Karpas-422 (cell line): ENCODE measurements around the gene METTL5. TPM values are rescaled to one million over a fixed set of nuclear protein-coding genes. Genes with fewer than 3 reads are reported as not detected.
A peak's percentile ranks its signal among the peaks of the same experiment; 100 is the strongest.

Experiments
- DNase-seq: peaks from one replicate; pipeline ENCODE4 v3.0.0-alpha.2; 2015
- H2AFZ ChIP-seq: fragments of 200-600 bp; sonication (generic); 2 replicates; pipeline ENCODE4 v1.6.1; 2014; ENCODE audit warnings: antibody characterized with exemption, low read length, mixed read lengths
- H3K27ac ChIP-seq: fragments of 200-600 bp; sonication (generic); 2 replicates; pipeline ENCODE4 v1.5.1; 2014; ENCODE audit warnings: mild to moderate bottlenecking, low read length, moderate library complexity
- H3K27me3 ChIP-seq: fragments of 200-600 bp; sonication (generic); 2 replicates; pipeline ENCODE4 v1.6.1; 2014; ENCODE audit warnings: low read length, mixed read lengths
- H3K36me3 ChIP-seq: fragments of 200-600 bp; sonication (generic); 2 replicates; pipeline ENCODE4 v1.6.1; 2014; ENCODE audit warnings: low read length, mixed read lengths; ENCODE audit not compliant: insufficient read depth
- H3K4me1 ChIP-seq: fragments of 200-600 bp; sonication (generic); 2 replicates; pipeline ENCODE4 v1.6.1; 2014; ENCODE audit warnings: mild to moderate bottlenecking, low read length, mixed read lengths
- H3K4me2 ChIP-seq: fragments of 200-600 bp; sonication (generic); 2 replicates; pipeline ENCODE4 v1.6.1; 2014; ENCODE audit warnings: low read length, low read depth, mild to moderate bottlenecking; ENCODE audit not compliant: poor library complexity, severe bottlenecking
- H3K4me3 ChIP-seq: fragments of 200-600 bp; sonication (generic); 2 replicates; pipeline ENCODE4 v1.5.1; 2014; ENCODE audit warnings: mild to moderate bottlenecking, antibody characterized with exemption, low read length, mixed read lengths
- H3K79me2 ChIP-seq: fragments of 200-600 bp; sonication (generic); 2 replicates; pipeline ENCODE4 v1.6.1; 2014; ENCODE audit warnings: mild to moderate bottlenecking, low read length, mixed read lengths
- H3K9ac ChIP-seq: fragments of 200-600 bp; sonication (generic); 2 replicates; pipeline ENCODE4 v1.6.0; 2014; ENCODE audit warnings: low read length
- H3K9me2 ChIP-seq: fragments of 200-600 bp; sonication (generic), shearing (Covaris generic); replicated peaks from 2 replicates; pipeline ENCODE4 v1.6.0; 2014; ENCODE audit warnings: mild to moderate bottlenecking, low read length, moderate library complexity; ENCODE audit not compliant: insufficient read depth
- H3K9me3 ChIP-seq: fragments of 300-700, 200-600 bp; sonication (generic); 2 replicates; pipeline ENCODE4 v1.6.1; 2014; ENCODE audit warnings: low read length, mixed read lengths
- H4K20me1 ChIP-seq: fragments of 200-600 bp; sonication (generic); 2 replicates; pipeline ENCODE4 v1.6.1; 2014; ENCODE audit warnings: mild to moderate bottlenecking, antibody characterized with exemption, low read length, low read depth; ENCODE audit not compliant: insufficient read depth
- total RNA-seq: library from RNA; depleted of rRNA; stranded (reverse); fragments of >200 nt; shearing (Covaris generic); gene quantifications from 2 replicates; pipeline ENCODE4 v1.2.3, GENCODE V29; 2014; ENCODE audit warnings: low replicate concordance

The METTL5 gene
- total RNA-seq, 1 experiment from 2014 or later, result 100 TPM

- Histone ChIP-seq H3K4me2 (no peak overlapping the region), H3K4me1 (no peaks in the 10 kb centered on the region), H3K27ac (no peak overlapping the region), H3K4me3 (no peak overlapping the region), H3K27me3 (no peaks in the 10 kb centered on the region), H3K9me2 (no peaks in the 10 kb centered on the region), H3K79me2 (peaks cover 28% of the 10 kb centered on the region), H3K9ac (no peak overlapping the region), H2AFZ (no peak overlapping the region), H3K36me3 (peaks cover 62% of the 10 kb centered on the region), H3K9me3 (no peaks in the 10 kb centered on the region), H4K20me1 (no peaks in the 10 kb centered on the region)
- no peak for DNase-seq
These were observed 16.5 kb downstream of the METTL5 start for GRCh38 chr2:169808221-169808620.

GRCh38 chr2:169806586-169806985, 18.1 kb downstream of the METTL5 start:
- Histone ChIP-seq H3K9ac (no peak overlapping the region), H4K20me1 (no peaks in the 10 kb centered on the region), H3K4me2 (no peak overlapping the region), H3K9me2 (no peaks in the 10 kb centered on the region), H2AFZ (no peak overlapping the region), H3K4me1 (peaks cover 8% of the 10 kb centered on the region), H3K79me2 (peaks cover 42% of the 10 kb centered on the region), H3K27ac (0 out of 2 replicates have a peak overlapping the region, but pooled peaks have one; percentile 31), H3K27me3 (no peaks in the 10 kb centered on the region), H3K4me3 (no peak overlapping the region), H3K36me3 (peaks cover 64% of the 10 kb centered on the region; the same call in 1 of the 2 replicates), H3K9me3 (no peaks in the 10 kb centered on the region)
- DNase-seq, result no peak

- Histone ChIP-seq H3K4me3 (no peak overlapping the region), H4K20me1 (peaks cover 7% of the 10 kb centered on the region; the same call in 1 of the 2 replicates), H3K9me2 (no peaks in the 10 kb centered on the region), H3K9me3 (no peaks in the 10 kb centered on the region), H3K4me2 (no peak overlapping the region), H3K36me3 (peaks cover 58% of the 10 kb centered on the region; the same call in 1 of the 2 replicates), H3K27ac (no peak overlapping the region), H3K4me1 (peaks cover 24% of the 10 kb centered on the region), H3K27me3 (no peaks in the 10 kb centered on the region), H3K9ac (no peak overlapping the region), H3K79me2 (peaks cover 65% of the 10 kb centered on the region), H2AFZ (no peak overlapping the region)
- no peak for DNase-seq
These were observed 21.2 kb downstream of the METTL5 start for GRCh38 chr2:169803480-169803879.

- peaks cover 52% of the 10 kb centered on the region for H3K79me2 ChIP-seq
- H3K27me3 ChIP-seq, result no peaks in the 10 kb centered on the region
- H3K9me2 ChIP-seq, result no peaks in the 10 kb centered on the region
- H2AFZ ChIP-seq, result peak within 1 kb of the TSS; percentile 25
- H3K9ac ChIP-seq, result peak within 1 kb of the TSS; percentile 90
- peaks cover 30% of the 10 kb centered on the region for H3K4me1 ChIP-seq
- peak within 1 kb of the TSS; percentile 81 for H3K27ac ChIP-seq
- peak within 1 kb of the TSS; percentile 82 for H3K4me2 ChIP-seq
- peak; percentile 98 for DNase-seq
- H3K9me3 ChIP-seq, result no peaks in the 10 kb centered on the region
- peaks cover 7% of the 10 kb centered on the region; the same call in 1 of the 2 replicates for H4K20me1 ChIP-seq
- H3K4me3 ChIP-seq, result peak within 1 kb of the TSS; percentile 90
- H3K36me3 ChIP-seq, result peaks cover 24% of the 10 kb centered on the region; the same call in 1 of the 2 replicates
These were observed 25.8 kb downstream of the METTL5 start, which contains the start of gene SSB for GRCh38 chr2:169798718-169799592. Gene SSB, plus strand, starts transcription at chr2:169798871. Its CDS starts 2,090 bp downstream, at chr2:169800961.

- no peaks in the 10 kb centered on the region for H3K9me2 ChIP-seq
- H3K4me1 ChIP-seq, result peaks cover 30% of the 10 kb centered on the region
- H3K9ac ChIP-seq, result peak overlapping the region; percentile 90
- peaks cover 19% of the 10 kb centered on the region; the same call in 1 of the 2 replicates for H3K36me3 ChIP-seq
- H3K27me3 ChIP-seq, result no peaks in the 10 kb centered on the region
- H4K20me1 ChIP-seq, result peaks cover 7% of the 10 kb centered on the region; the same call in 1 of the 2 replicates
- peak overlapping the region; percentile 25 for H2AFZ ChIP-seq
- H3K9me3 ChIP-seq, result no peaks in the 10 kb centered on the region
- peaks cover 46% of the 10 kb centered on the region for H3K79me2 ChIP-seq
- H3K27ac ChIP-seq, result peak overlapping the region; percentile 81
- no peak for DNase-seq
- H3K4me2 ChIP-seq, result peak overlapping the region; percentile 82
- peak overlapping the region; percentile 90 for H3K4me3 ChIP-seq
These were observed 26.3 kb downstream of the METTL5 start for GRCh38 chr2:169798397-169798717.

GRCh38 chr2:169797601-169798000, 27.1 kb downstream of the METTL5 start:
- no peaks in the 10 kb centered on the region for H3K9me3 ChIP-seq
- peaks cover 38% of the 10 kb centered on the region for H3K79me2 ChIP-seq
- no peak overlapping the region for H2AFZ ChIP-seq
- no peak overlapping the region for H3K4me3 ChIP-seq
- no peaks in the 10 kb centered on the region for H3K9me2 ChIP-seq
- peaks cover 14% of the 10 kb centered on the region; the same call in 1 of the 2 replicates for H3K36me3 ChIP-seq
- peak overlapping the region; percentile 82 for H3K4me2 ChIP-seq
- H3K27ac ChIP-seq, result no peak overlapping the region
- H3K9ac ChIP-seq, result no peak overlapping the region
- H3K27me3 ChIP-seq, result no peaks in the 10 kb centered on the region
- H4K20me1 ChIP-seq, result peaks cover 7% of the 10 kb centered on the region; the same call in 1 of the 2 replicates
- no peak for DNase-seq
- peaks cover 30% of the 10 kb centered on the region for H3K4me1 ChIP-seq

- H3K9me3 ChIP-seq, result no peaks in the 10 kb centered on the region
- peaks cover 7% of the 10 kb centered on the region; the same call in 1 of the 2 replicates for H4K20me1 ChIP-seq
- peaks cover 22% of the 10 kb centered on the region for H3K4me1 ChIP-seq
- peaks cover 27% of the 10 kb centered on the region for H3K79me2 ChIP-seq
- H3K27me3 ChIP-seq, result no peaks in the 10 kb centered on the region
- H2AFZ ChIP-seq, result no peak overlapping the region
- no peak for DNase-seq
- H3K27ac ChIP-seq, result no peak overlapping the region
- no peak overlapping the region for H3K4me3 ChIP-seq
- no peak overlapping the region for H3K9ac ChIP-seq
- no peaks in the 10 kb centered on the region for H3K9me2 ChIP-seq
- no peak overlapping the region for H3K4me2 ChIP-seq
- peaks cover 6% of the 10 kb centered on the region; the same call in 1 of the 2 replicates for H3K36me3 ChIP-seq
These were observed 28.3 kb downstream of the METTL5 start for GRCh38 chr2:169796441-169796840.

GRCh38 chr2:169795181-169795580, 29.5 kb downstream of the METTL5 start:
- no peak overlapping the region for H2AFZ ChIP-seq
- H3K36me3 ChIP-seq, result no peaks in the 10 kb centered on the region
- H3K9ac ChIP-seq, result no peak overlapping the region
- H3K4me2 ChIP-seq, result no peak overlapping the region
- H3K4me1 ChIP-seq, result peaks cover 11% of the 10 kb centered on the region
- H3K27ac ChIP-seq, result no peak overlapping the region
- H4K20me1 ChIP-seq, result peaks cover 7% of the 10 kb centered on the region; the same call in 1 of the 2 replicates
- no peak overlapping the region for H3K4me3 ChIP-seq
- no peaks in the 10 kb centered on the region for H3K9me3 ChIP-seq
- H3K9me2 ChIP-seq, result no peaks in the 10 kb centered on the region
- no peaks in the 10 kb centered on the region for H3K27me3 ChIP-seq
- H3K79me2 ChIP-seq, result peaks cover 14% of the 10 kb centered on the region
- DNase-seq, result no peak
